ENCODE measurements around the gene COL17A1.

- TF ChIP-seq POLR2A (IDR thresholded peaks at IDR 0.05; ENCODE audit: low read length) (no peak), GATA1 (IDR thresholded peaks at IDR 0.05; ENCODE audit: low read depth, low read length) (no peak)
These were observed 8.4 kb downstream of the COL17A1 start for GRCh38 chr10:104077247-104077646.
